K562 (cell line): ENCODE measurements around the gene PRICKLE2. TPM values are rescaled to one million over a fixed set of nuclear protein-coding genes. Genes with fewer than 3 reads are reported as not detected.

Source experiments
- ATAC-seq: fragments of 200-7000 bp; cut with Tn5 transposase; 3 replicates; pipeline ENCODE4 v1.9.1; 2020; ENCODE audit warnings: moderate library complexity
- BruUV-seq: library from RNA; stranded (reverse); fragments of 400-500 nt; replicated peaks from 2 replicates; lab custom pipeline; 2021; lab: Mats Ljungman, UMichigan
- CTCF ChIA-PET: fragments of 300-600 bp; formaldehyde crosslinking; extraction: SDS; loops from one replicate; lab custom pipeline; 2021; ENCODE audit warnings: low intra/inter-chr PET ratio; lab: Yijun Ruan, JAX
- POLR2A ChIA-PET: fragments of 300-600, 350-650 bp; sonication (Branson Sonifier 250); formaldehyde crosslinking; extraction: SDS; loops from one replicate; lab custom pipeline; 2021; ENCODE audit warnings: antibody characterized with exemption, inconsistent platforms; lab: Yijun Ruan, JAX
- DNase-seq, 4 experiments: peaks; one replicate each; pipeline versions ENCODE4 v3.0.0 to v3.0.0-alpha.2; 2011 to 2018; ENCODE audit warnings: low spot score in 3 of 4, mixed read lengths in 3 of 4; ENCODE audit errors: extremely low read depth in 1 of 4
- FAIRE-seq: peaks from 2 replicates; lab custom pipeline; 2011; peaks lifted over from hg19 to GRCh38; lab: Jason Lieb, UNC
- H2AFZ ChIP-seq: 2 replicates; pipeline ENCODE4 v1.6.0; 2011; ENCODE audit warnings: low read depth, low read length, control low read depth, inconsistent platforms
- H3K27ac ChIP-seq: fragments of 200-600 bp; 3 replicates; pipeline ENCODE4 v1.8.0; 2011; ENCODE audit warnings: low read depth, mild to moderate bottlenecking, control low read depth, inconsistent platforms, low read length, moderate library complexity, mixed read lengths; ENCODE audit errors: extremely low read depth
- H3K27me3 ChIP-seq, 2 experiments: fragments of 300-600 bp in 1 of 2; 2 replicates in 1 of 2; 3 replicates in 1 of 2; pipeline versions ENCODE4 v1.6.0 to v1.8.0; 2011; ENCODE audit warnings: inconsistent platforms in 2 of 2, low read length in 2 of 2, mild to moderate bottlenecking in 1 of 2, mixed read lengths in 1 of 2, moderate library complexity in 1 of 2; ENCODE audit not compliant: control insufficient read depth in 2 of 2, insufficient read depth in 2 of 2
- H3K36me3 ChIP-seq: fragments of 300-600 bp; 3 replicates; pipeline ENCODE4 v1.8.0; 2011; ENCODE audit warnings: mild to moderate bottlenecking, low read length, inconsistent platforms; ENCODE audit not compliant: control insufficient read depth, insufficient read depth
- H3K4me1 ChIP-seq, 2 experiments: fragments of 200-600 bp in 1 of 2; replicated peaks in 1 of 2; 2 replicates in 1 of 2; 3 replicates in 1 of 2; pipeline versions ENCODE4 v1.5.1 to v1.8.0; 2011; ENCODE audit warnings: inconsistent platforms in 2 of 2, low read length in 2 of 2, mild to moderate bottlenecking in 1 of 2, mixed read lengths in 1 of 2, moderate library complexity in 1 of 2; ENCODE audit not compliant: control insufficient read depth in 2 of 2, insufficient read depth in 2 of 2
- H3K4me2 ChIP-seq: 2 replicates; pipeline ENCODE4 v1.6.1; 2011; ENCODE audit warnings: low read length, control low read depth, inconsistent platforms, mixed read lengths; ENCODE audit not compliant: insufficient read depth
- H3K4me3 ChIP-seq: fragments of 200-600 bp; sonication (generic), shearing (Covaris generic); 2 replicates; pipeline ENCODE4 v1.5.1; 2016; ENCODE audit warnings: control low read depth, inconsistent platforms
- H3K79me2 ChIP-seq: fragments of 200-600 bp; 3 replicates; pipeline ENCODE4 v1.8.0; 2011; ENCODE audit warnings: low read length, inconsistent platforms; ENCODE audit not compliant: control insufficient read depth, insufficient read depth
- H3K9ac ChIP-seq, 2 experiments: 2 replicates each; pipeline versions ENCODE4 v1.6.0 to v1.6.1; 2011; ENCODE audit warnings: low read depth in 2 of 2, low read length in 2 of 2, control low read depth in 1 of 2, inconsistent platforms in 1 of 2, mild to moderate bottlenecking in 1 of 2, mixed read lengths in 1 of 2; ENCODE audit not compliant: insufficient read depth in 1 of 2
- H3K9me1 ChIP-seq: one replicate; pipeline ENCODE4 v1.6.0; 2011; ENCODE audit warnings: inconsistent platforms, mild to moderate bottlenecking, low read length, moderate library complexity; ENCODE audit not compliant: control insufficient read depth, insufficient read depth
- H3K9me3 ChIP-seq: replicated peaks from 2 replicates; pipeline ENCODE4 v1.5.1; 2011; ENCODE audit warnings: low read depth, low read length, inconsistent platforms; ENCODE audit not compliant: control insufficient read depth, insufficient read depth
- H4K20me1 ChIP-seq: replicated peaks from 2 replicates; pipeline ENCODE4 v1.6.1; 2011; ENCODE audit warnings: low read length, inconsistent platforms, mixed read lengths; ENCODE audit not compliant: control insufficient read depth, insufficient read depth
- HIVEP1 ChIP-seq: fragments of 250-450 bp; sonication (Bioruptor Pico); IDR thresholded peaks from 2 replicates; pipeline ENCODE4 v1.4.0; 2020; ENCODE audit warnings: mild to moderate bottlenecking
- MEF2D ChIP-seq: conservative IDR thresholded peaks from 2 replicates; pipeline ENCODE4 v1.6.1; 2016; ENCODE audit warnings: low read depth, missing genetic modification characterization, missing compliant biosample characterization
- PHTF2 ChIP-seq: fragments of 250-450 bp; sonication (Bioruptor Pico); IDR thresholded peaks from 2 replicates; pipeline ENCODE4 v1.5.0; 2021; ENCODE audit warnings: mild to moderate bottlenecking
- PTBP1 ChIP-seq: fragments of 200-400 bp; formaldehyde crosslinking; IDR thresholded peaks from 2 replicates; pipeline ENCODE4 v1.6.1; 2017; ENCODE audit warnings: low read depth, low read length
- RFX1 ChIP-seq: fragments of 450-650 bp; IDR thresholded peaks from 2 replicates; pipeline ENCODE4 v1.6.1; 2016; ENCODE audit warnings: mild to moderate bottlenecking, moderate library complexity
- WGBS: fragments of 100-300 bp; shearing (Covaris generic); methylation state at CpG from one replicate; pipeline ENCODE4 v1.1.6; 2016; ENCODE audit warnings: low coverage, mixed read lengths; ENCODE audit not compliant: insufficient coverage; ENCODE audit errors: missing lambda C conversion rate; 5-methylcytosine and 5-hydroxymethylcytosine counted together
- in situ Hi-C: fragments of 300-500 bp; cut with MboI; formaldehyde crosslinking; loops from 4 replicates; pipeline ENCODE4 v1.15.0; 2018; ENCODE audit warnings: inconsistent platforms, mixed read lengths
- intact Hi-C: fragments of 100-400 bp; cut with micrococcal nuclease; formaldehyde crosslinking; loops from 2 replicates; pipeline ENCODE4 v1.14.2; 2022
- polyA plus RNA-seq, 8 experiments: library from polyadenylated mRNA; depleted of rRNA in 4 of 8; stranded (reverse) in 5 of 8; unstranded in 3 of 8; fragments of >200 nt; fragmentation: Nextera tagmentation in 2 of 8; fragmentation: Illumina TruSeq in 1 of 8; extraction: Ambion mirVana in 2 of 8; extraction: Trizol in 1 of 8; gene quantifications; 2 replicates each; pipeline versions ENCODE4 v1.2.1 to v1.2.3, GENCODE V29; 2011 to 2014; ENCODE audit warnings: inconsistent platforms in 1 of 8, missing spikeins in 1 of 8
- total RNA-seq, 7 experiments: library from RNA; depleted of rRNA in 6 of 7; stranded (reverse); fragments of >200 nt in 6 of 7; fragmentation: Illumina TruSeq in 2 of 7; extraction: Trizol in 2 of 7; gene quantifications; 2 replicates each; pipeline versions ENCODE4 v1.2.1 to v1.2.3, GENCODE V29; 2011 to 2021; ENCODE audit warnings: low replicate concordance in 1 of 7
- TF ChIP-seq, protein P1 (sequence below): fragments of 250-450 bp; sonication (Bioruptor Pico); IDR thresholded peaks from 2 replicates; pipeline ENCODE4 v1.8.0; 2021; ENCODE audit warnings: mild to moderate bottlenecking, moderate library complexity
- TF ChIP-seq, protein P2 (sequence below): sonication (generic); formaldehyde crosslinking; IDR thresholded peaks from 2 replicates; pipeline ENCODE4 v1.8.0; 2022; ENCODE audit warnings: missing genetic modification reagents, mild to moderate bottlenecking, moderate library complexity, borderline replicate concordance

The PRICKLE2 gene
- total and polyA plus RNA-seq, 9 of the 15 experiments (the other 6 are each of a cell fraction or from before 2014, with no cell fraction given) = 0.07 to 0.09 TPM; not detected in 7

DNA sequence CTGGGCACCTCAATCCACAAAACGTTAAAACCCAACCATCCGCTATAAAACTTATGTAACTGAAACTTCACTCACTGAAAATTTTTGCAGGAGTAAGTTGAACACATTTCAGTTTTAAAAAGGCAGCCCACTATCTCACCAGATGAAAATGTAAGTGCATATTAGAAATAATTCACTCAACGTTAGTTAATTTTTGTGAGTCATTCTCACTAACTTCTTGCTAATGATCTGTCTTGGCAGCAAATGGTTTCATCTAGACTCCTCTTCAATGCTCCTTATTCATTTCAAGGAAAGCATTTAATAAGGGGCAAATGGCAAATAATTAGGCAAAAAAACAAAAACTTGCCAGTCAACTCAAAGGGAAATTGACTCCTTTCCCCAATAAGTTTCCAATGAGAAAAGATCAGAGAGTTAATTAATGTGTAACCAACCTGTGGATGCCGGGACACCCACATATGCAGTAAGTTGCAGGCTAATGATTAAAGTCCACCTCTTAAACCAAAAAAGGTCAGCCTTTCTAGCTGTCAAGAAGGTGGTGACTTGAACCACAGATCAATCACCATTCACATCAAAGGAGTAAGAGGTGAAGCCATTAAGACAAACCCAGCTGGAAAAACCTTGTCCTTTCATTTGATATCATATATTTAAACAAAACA, 22.9 kb upstream of the PRICKLE2 start:
- no peak overlapping the region for H3K9ac ChIP-seq
- H3K4me1 ChIP-seq = no peaks in the 10 kb centered on the region; a peak in 1 of 5 replicates
- intact Hi-C loops (no loop called here), in situ Hi-C loops (no loop called here)
- H3K79me2 ChIP-seq = no peaks in the 10 kb centered on the region
- H3K27me3 ChIP-seq = no peaks in the 10 kb centered on the region
- BruUV-seq = no TSS peak
- H3K36me3 ChIP-seq = no peaks in the 10 kb centered on the region
- H3K4me2 ChIP-seq = no peak overlapping the region
- no peaks in the 10 kb centered on the region for H3K9me3 ChIP-seq
- H3K27ac ChIP-seq = no peak overlapping the region
- ATAC-seq = no peak
- no peak for TF ChIP-seq HIVEP1 (CRISPR knock-in tag)
- TF ChIP-seq, protein P1, sequence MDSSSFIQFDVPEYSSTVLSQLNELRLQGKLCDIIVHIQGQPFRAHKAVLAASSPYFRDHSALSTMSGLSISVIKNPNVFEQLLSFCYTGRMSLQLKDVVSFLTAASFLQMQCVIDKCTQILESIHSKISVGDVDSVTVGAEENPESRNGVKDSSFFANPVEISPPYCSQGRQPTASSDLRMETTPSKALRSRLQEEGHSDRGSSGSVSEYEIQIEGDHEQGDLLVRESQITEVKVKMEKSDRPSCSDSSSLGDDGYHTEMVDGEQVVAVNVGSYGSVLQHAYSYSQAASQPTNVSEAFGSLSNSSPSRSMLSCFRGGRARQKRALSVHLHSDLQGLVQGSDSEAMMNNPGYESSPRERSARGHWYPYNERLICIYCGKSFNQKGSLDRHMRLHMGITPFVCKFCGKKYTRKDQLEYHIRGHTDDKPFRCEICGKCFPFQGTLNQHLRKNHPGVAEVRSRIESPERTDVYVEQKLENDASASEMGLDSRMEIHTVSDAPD (CRISPR knock-in tag) = no peak
- no peak for TF ChIP-seq RFX1
- TF ChIP-seq, protein P2, sequence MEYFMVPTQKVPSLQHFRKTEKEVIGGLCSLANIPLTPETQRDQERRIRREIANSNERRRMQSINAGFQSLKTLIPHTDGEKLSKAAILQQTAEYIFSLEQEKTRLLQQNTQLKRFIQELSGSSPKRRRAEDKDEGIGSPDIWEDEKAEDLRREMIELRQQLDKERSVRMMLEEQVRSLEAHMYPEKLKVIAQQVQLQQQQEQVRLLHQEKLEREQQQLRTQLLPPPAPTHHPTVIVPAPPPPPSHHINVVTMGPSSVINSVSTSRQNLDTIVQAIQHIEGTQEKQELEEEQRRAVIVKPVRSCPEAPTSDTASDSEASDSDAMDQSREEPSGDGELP (CRISPR knock-in tag) = no peak
- no peak for TF ChIP-seq PTBP1
- no peak for TF ChIP-seq MEF2D (tag)
- no peak for TF ChIP-seq PHTF2 (CRISPR knock-in tag)
- TF ChIP-seq, all 486 proteins: peak for 0
- DNase-seq (no peak), FAIRE-seq (no peak)
- H3K9me1 ChIP-seq = no peaks in the 10 kb centered on the region
- POLR2A ChIA-PET = no interaction called here
- 0% methylated on average over 4 of the region's 4 CpGs for WGBS
- H3K4me3 ChIP-seq = no peak overlapping the region
- CTCF ChIA-PET = no interaction called here
- no peaks in the 10 kb centered on the region for H4K20me1 ChIP-seq
- no peak overlapping the region for H2AFZ ChIP-seq
